ENCODE measurements around the gene SWI5. TPM values are rescaled to one million over a fixed set of nuclear protein-coding genes. Genes with fewer than 3 reads are reported as not detected.

Gene SWI5
- total RNA-seq, 1 experiment from 2014 or later = 59.5 TPM

DNA sequence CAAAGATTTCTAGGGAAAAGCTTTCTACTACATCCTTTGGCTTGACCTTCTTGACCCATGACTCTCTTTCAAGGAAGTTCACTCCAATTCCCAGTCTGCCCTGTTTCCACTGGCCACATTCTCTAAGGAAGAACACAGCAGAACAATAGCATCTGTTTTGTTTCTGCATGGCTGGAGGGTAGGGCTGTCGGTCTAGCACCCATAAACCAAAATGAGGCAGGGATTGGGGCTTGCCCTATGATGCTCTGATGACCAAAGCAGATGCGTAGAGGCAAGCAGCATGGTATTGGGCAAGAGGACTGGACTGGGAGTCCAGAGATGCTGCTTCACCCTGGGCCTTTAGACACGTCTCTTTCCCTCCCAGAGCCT lies 24.4 kb upstream of the SWI5 start:
- DNase-seq (ENCODE audit: low spot score) = no peak

DNA sequence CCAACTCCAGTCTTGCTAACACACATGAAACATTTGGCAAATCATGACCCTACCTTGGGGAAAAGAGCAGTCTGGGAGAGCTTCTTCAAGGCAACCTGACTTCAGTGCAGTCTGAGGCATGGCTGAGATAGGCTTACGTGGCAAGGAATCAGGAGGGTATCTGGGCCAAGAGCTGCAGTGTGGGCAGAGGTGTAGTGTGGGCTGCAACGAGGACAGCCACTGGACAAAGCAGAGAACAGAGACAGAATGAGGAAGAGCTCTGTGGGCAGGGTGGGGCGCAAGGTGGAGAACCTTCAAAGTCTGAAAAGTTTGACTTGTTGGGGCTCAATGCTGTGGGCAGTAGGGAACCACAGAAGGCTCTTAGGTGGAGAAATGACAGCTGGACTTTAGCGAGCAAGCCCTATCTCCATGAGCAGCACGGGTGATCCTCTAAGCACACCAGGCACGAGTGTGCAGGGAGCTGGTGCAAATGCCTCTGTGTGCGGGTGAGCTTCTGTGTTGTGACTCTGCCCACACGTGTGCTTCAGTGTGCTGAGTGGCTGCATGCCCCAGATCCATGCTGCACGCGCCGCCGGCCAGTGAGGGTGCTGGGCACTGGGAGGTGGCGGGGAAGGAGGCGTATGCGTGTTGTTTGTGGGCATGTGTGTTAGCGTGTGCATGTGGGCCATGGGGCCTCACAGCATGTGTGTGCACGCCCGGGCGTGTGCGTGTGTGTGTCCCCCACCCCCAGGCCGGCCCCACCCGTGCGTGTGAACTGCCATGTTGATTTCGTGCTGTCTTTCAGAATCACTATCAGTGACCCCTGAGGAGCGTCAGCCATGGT lies 23.5 kb upstream of the SWI5 start:
- DNase-seq (ENCODE audit: low spot score) = no peak

DNA sequence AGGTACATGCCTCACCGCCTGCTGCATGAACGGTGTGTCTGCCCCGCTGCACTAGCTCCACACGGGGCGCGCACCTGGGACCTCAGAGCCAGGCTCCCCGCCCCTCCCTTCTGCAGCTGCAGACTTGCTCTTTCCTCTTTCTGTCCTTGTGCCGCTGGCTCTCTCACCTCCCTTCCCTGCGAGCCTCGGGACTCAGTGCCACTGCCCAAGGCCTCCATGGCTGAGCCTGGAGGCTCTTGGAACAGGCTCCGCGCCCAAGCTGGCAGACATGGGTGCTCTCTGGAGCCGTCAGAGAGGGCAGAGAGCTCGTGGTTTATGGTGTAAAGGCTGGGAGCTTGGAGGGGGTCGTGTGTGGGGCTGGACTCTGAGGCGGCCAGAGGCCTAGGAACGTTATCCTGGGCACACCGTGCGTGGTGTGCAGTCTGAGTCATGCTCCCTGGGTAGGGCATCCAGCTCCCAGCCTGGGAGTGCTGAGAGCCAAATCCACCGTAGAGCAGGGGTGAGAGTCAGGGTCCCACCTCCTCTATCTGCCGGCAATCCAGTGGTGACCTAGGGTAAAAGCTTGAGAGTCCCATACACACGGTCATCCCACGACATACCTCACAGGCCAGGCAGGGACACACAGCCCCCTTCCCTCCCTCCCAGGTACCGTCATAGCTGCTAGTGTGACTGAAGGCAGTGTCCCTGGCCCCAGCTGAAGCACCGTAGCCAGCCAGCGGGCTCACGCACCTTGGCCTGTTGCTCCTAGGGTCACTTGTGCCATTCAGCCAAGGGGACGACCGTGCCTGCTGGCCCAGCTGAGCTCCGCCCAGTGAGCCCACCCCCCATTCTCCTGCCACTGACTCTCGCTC lies 22.7 kb upstream of the SWI5 start:
- no peak for DNase-seq (ENCODE audit: low spot score)

DNA sequence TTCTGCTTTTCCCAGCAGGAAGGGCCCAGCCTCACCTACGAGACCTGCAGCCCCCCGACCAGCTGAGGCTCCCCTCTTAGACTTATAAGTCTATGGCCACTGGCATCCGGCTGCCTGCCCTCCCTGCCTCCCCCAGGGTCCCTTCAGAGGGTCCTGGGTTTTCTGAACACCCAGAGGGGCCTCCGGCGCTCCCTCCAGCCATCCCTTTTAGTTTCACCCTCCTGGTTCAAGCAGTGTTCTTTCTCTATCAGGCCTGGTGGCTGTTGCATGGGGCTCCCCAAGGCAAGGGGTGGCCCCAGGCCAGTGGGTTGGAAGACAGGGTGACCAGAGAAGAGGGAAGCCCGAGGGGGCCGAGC lies 22.1 kb upstream of the SWI5 start:
- no peak for DNase-seq (ENCODE audit: low spot score)

DNA sequence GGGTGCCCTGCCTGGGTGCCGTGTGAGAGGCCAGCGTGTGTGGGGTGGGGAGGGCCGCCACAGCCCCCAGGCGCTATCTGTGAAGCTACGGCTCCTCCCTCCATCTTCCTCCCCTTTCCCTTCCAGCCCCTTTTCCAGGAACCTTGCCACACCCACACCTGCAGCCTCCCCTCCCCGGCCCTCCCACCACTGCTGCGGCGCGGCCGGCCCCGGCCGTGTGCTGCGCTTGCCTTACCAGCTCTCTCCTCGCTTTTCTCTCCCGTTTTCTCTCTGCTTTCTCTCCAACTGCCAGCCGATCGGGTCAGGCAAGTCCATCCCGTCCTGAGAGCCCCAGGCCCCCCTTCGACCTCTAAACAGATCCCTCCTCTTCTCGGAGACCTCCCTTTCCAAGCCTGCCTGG lies 21.7 kb upstream of the SWI5 start:
- DNase-seq (ENCODE audit: low spot score) = no peak

DNA sequence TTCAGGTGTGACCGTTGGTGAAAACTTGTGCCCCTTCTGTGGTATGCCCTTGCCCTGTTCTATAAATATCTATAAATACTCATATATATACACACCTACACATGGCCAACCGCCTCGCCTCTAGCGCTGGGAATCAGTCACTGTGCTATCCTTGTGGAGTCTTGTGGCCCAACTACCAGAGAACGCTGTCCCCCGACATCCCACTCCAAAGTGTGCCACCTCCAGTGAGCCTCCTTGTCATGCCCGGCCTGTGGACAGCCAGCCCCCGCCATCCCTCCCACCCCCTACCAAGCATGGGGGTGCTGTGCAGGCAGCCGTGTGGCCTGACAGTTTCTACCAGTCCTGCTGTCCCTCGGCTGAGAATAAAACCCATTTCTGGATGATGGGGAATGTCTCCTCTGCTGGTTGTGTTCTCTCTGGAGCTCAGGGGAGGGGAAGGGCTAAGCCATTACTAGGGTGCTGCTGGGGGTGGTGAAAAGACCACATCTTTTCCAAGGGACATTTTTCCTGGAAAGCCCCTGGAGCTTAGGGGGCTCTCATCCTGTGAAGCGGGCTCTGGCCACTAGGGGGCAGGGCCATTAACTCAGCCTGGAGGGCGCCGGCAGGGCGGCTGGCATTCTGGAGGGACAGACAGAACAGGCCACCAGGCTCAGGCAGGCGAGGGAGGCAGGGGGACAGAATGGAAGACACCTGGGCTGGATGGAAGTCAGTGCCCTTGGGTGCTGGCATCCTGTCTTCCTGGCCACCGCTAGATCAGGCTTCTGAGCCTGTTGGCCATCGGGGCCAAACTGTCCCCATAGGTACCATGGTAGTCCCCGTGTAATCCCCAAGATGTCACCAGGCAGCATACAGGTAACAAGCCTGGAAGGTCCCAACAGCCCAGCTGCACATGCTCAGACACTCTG lies 21.0 kb upstream of the SWI5 start:
- peak; percentile 29 for DNase-seq (ENCODE audit: low spot score)

DNA sequence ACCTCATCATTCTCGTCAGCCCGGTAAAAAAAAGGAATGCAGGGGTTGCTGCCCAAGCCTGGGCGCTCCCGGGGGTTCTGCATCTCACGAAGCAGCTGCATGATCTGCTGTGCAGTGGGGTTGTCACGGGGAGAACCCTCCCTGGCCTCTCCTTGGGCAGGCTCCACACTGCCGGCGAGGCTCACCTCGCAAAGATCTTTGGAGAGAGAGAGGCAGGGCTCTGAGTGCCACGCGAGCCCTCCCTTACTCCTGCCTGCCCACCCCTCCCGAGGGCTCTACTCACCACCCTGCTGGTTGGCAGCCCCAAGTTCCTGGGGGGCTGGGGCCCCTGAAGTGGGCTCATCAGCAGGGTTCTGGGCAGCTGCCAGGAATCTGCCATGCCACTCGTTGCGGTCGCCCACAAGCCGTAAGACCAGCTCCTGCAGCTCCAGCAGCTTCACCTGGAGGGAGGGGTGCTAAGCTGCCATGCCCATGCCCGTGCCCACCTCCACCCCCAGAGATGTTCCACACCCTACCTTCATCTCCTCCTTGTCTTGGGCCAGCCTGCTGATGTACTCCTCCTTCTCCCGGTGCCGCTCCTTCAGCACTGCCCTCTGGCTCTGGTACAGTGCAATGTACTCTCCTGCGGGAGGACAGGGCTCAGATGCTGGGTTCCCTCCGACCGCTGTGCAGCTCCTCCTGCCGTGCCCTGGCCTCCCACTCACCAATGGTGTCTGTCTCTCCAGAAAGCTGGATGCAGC lies 18.8 kb upstream of the SWI5 start:
- DNase-seq (ENCODE audit: low spot score) = no peak

DNA sequence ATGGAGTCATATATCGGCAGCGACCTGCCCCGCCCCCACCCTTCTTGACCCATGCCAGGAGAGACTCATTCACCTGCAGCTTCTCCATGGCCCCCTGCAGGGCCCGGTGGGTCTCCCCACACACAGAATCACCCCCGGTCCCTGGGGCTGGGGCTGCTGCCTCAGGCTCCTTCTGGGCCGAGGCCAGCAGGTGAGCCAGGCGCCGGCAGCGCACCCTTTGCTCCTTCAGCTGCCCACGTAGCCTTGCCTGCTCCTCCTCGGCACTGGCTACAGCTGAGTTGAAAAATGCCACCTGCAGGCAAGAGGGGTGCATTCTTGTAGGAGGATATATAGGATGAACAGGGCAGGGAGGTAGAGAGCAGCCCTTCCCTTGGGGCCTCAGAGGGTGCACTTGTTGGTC lies 18.2 kb upstream of the SWI5 start:
- DNase-seq (ENCODE audit: low spot score) = no peak

DNA sequence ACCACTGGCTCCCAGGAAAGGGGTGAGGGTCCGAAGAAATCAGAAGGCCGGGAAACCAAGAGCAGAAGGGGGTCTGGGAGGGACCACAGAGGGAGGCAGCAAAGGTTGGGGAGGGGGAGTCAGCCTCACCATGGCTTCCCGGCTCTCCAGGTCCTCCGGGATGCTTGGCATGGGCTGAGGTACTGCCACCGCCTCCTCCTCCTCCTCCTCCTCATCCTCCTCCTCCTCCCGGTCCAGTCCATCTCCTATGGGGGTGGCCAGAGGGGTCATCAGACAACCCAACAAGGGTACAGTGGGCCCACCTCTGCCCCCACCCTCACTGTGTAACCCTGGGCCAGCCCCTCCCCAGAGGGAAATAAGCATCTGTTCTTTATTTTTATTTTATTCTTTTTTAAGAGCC lies 17.8 kb upstream of the SWI5 start:
- no peak for DNase-seq (ENCODE audit: low spot score)

DNA sequence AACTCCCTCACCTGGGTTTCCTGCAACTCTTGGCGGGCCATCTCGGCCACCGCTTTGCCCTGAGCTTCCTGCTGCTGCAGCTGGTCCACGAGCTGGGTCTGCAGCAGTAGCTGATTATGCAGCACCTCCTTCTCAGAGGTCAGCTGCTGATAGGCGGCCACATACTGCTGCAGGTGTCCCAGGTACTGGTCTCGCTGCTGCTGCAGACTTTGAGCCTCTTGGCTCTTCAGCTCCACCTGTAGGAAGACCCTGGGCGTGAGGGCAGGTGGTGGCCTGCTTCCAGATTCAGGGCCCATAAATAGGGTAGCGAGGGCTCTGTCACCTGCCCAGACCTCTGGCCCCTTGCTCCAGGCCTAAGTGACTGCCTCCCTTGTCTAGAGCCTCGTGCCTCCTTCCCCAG lies 16.9 kb upstream of the SWI5 start:
- no peak for DNase-seq (ENCODE audit: low spot score)

DNA sequence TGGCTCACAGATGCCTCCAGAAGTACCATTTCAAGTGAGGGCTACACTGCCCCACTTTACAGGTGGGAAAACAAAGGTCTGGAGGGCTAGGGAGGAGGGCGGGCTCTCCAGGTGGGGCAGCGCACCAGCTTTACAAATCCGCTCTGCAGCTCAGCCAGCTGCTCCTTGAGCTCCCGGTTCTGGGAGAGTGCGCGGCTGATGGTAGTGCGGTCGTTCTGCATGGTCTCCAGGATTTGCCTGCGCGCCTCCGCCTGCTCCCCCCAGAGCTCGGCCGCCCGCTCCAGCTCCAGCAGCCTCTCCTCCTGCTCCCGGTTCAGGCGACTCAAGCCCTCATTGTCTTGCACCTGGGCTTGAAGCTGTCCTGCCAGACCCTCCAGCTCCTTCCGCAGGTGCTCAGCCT lies 15.7 kb upstream of the SWI5 start:
- no peak for DNase-seq (ENCODE audit: low spot score)

DNA sequence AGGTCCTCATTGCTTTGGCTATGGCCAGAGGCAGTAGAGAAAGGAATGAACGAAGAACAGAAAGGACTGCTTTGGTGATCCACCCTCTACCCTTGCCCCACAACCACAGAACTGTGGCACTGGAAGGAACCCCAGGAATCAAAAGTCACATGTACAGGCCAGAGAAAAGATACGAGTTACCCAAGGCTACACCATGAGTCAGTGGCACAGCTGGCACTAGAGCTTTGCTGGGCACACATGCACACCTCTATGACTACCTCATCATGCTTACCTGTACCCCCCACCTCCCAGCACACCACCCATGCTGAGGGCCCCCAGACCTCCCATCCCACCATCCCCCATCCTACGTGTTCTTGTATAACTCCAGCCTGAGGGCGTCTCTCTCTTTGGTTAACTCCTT lies 13.4 kb upstream of the SWI5 start:
- no peak for DNase-seq (ENCODE audit: low spot score)

DNA sequence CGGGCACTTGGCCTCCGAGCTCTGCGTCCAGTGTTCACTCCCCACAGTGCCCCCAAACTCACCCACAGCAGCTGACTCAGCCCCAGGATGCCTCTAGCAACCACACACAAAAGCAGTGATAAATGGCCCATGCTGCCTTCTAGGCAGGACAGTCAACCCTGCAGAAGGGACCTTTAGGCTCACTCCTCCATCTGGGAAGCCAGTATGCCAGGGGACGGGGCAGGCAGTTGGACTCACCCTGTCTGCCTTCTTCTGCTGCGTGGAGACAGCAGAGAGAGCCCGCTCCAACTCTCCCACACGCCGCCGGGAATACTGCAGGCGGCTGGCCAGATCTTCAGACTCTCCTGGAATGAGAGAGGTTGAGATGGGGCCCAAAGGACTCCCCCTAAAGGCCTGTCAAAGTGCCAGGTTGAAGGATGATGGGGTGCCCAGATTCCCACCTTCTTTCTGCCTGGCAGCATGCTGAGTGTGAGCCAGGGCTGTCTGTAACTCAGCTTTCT lies 10.7 kb upstream of the SWI5 start:
- no peak for DNase-seq (ENCODE audit: low spot score)

DNA sequence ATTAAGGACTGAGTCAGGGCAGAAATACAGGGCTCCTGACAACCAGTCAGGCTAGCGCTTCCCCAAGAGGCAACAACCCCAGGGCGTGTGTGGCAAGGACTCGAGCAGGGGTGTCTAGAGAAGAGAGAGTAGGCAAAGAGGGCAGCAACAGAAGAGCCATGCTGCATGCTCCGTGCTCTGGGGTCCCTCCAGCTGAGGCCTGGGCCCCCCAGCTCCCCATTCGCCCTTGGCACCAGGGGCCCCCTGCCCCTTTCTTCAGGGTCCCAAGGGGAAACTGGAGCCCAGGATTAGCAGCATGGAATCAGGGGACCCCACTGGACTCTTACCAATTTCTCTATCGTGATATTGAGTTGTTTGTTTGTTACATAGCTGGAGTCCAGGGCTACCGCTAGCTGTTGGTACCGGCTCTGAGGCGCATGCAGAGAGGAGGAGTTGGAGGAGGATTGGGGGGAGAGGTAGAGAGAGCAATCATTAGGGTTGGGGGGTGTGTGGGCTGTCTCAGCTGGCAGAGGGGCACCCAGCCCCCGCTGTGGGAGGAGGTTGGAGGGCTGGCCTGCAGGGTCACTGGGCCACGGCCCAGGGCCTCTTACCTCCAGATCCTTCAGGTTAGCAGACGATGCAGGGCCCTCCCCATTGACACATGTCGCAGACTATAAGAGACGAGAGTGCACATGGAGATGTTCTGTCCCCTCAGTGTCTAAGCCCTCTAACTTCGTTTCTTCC lies 9.0 kb upstream of the SWI5 start:
- no peak for DNase-seq (ENCODE audit: low spot score)

DNA sequence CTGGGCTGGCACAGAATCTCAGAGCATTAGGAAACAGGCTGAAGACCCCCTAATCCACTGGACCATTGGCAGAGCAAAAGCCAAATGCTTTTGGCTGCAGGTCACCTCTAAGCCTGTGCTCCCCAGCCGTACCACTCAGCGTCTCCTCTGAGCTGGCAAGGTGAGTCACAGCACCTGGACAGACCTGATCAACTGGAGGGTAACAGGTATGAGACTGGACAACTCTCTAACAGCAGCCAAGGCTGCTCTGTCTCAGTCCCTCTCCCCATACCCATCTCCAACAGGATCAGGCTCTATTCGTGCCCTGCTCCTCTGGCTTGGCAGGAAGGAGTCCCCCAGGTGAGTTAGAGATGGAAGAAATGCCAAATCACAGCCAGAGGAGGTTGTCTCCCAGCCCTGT lies 5.0 kb upstream of the SWI5 start:
- DNase-seq (ENCODE audit: low spot score) = no peak

DNA sequence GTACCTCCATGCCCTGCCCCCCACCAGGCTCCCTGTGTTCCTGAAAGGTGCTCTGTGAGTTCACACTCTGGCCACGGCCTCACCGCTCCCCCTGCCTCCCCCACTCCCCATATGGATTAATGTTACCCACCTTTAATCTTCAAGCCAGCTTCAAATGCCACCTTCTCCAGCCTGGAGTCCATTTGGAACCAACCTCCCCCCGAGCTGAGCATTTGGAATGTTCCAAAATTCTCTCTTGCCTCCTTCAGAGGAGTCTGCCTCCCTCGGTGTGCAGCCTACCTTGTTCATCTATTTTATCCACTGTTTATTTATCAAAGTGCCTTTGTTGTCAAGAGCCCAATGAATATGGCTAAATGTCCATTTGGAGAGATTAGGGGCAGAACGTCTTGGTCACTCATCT lies 4.6 kb upstream of the SWI5 start:
- DNase-seq (ENCODE audit: low spot score) = no peak

DNA sequence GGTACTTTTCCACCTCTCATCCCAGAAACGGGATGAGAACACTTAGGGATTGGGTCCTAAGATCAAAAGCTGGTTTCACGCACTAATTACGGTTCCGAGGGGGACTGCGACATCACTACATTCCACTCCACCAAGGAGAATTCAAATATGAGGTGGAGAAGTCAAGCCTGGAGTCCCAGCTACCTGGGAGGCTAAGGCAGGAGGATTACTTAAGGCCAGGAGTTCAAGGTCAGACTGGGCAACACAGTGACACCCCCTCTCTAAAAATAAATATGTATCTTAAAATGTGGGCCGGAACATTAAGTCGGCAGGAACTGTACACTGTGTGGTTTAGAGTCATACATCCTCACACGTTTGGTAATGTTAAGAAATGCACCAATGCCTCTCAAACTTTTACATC lies 1.8 kb upstream of the SWI5 start:
- no peak for DNase-seq (ENCODE audit: low spot score)

DNA sequence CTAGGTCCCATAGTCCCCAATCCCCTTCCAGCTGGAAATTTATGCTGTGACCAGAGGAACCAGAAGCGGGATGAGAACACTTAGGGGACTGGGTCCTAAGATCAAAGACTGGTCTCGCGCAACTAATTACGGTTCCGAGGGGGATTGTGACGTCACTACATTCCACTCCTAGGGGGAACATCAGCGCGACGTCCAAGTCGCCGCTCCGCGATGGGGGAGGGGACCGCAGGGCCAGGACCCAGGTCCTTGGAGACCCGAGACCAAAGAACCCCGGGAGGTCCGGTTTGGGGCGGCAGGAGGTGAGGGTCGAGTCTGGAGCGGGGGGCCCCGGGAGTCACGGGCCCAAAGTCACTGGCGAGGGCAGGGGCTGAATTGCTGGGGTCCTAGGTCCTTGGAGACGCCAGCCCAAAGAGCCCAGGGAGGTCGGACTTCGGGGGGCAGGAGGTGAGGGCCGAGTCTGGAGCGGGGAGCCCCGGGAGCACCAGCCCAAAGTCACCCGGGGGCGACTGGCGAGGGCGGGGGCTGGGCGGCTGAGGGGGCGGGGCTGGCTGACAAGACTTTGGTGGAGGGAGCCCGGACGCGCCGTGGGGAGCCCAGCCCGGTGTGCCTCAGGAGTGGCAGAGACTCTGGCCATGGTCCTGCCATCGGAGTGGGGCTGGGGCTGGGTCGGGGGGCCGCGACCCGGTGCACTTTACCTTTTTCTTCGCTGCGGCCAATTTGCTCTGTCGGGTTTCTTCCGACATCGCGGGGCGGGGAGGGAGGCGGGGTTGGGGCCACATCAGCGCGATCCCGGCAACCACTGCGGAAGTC lies 673 bp upstream of the SWI5 start, which contains the start of gene GOLGA2:
TSS of gene GOLGA2 (minus strand) at position 810 of the 810 bp plus-strand sequence. CDS start at position 779, 31 bp downstream.
- no peak for DNase-seq (ENCODE audit: low spot score)

DNA sequence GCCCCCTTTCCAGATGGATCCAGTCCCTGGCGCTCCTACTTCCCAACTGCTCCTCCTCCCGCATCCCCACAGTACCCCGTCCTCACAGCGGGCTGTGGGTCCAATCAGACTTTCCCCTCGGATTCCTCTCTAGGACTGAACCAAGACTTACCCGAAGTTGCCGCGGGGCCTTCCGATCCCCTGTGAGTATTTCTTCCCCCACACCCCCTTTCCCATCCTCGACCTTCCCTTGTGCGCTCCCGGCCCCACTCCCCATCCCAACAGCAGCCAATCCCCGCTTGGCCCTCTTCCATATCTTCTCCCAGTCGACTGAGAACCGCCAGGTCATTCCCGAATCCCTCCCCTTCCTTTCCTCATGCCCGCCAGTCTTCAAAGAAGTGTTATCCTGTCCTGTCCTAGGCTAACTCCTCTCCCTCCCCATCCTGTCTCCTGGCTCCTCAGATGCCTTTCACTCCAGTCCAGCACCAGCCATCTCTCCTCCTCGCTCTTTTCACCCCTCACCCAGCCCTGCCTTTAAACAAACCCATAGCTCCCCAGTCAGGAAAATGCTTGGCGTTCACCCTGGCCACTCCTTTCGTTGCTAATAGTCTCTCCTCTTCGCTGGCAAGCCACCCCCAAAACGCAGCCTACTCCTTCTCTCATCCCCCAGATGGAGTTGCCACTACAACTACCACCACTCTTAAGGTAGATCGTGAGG lies 646 bp downstream of the SWI5 start:
- no peak for DNase-seq (ENCODE audit: low spot score)

All from H4 (cell line).